Measurements from ENCODE around the gene CFAP74. TPM values are rescaled to one million over a fixed set of nuclear protein-coding genes. Genes with fewer than 3 reads are reported as not detected.

The CFAP74 gene
- total and polyA plus RNA-seq, 9 donors, result 0.05 to 8.0 (median 0.58) TPM; not detected in 1

DNA sequence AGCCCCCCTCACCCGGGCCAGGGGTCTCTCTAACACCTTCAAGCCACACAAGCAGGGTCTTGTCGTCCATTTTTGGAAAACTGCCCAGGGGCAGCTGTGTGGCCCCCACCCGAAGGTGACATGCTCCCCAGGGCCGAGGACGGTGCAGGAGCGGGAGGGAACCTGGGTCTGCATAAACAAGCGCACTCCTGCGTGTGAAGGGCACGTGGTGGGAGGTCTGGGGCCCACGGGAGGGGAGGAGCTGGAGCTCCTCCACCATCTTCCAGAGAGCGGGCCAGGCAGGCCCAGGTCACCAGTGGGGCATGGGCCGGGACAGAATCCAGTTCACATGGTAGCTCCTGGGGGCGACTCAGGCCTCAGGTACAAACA is 16.5 kb downstream of the CFAP74 start:
- intact Hi-C loops (cut with DNase I), result no loop called here
- Histone ChIP-seq H3K27me3 (no peaks in the 10 kb centered on the region), H3K4me1 (ENCODE audit: insufficient read depth) (peaks cover 9% of the 10 kb centered on the region), H3K27ac (no peak overlapping the region), H3K36me3 (no peaks in the 10 kb centered on the region), H3K4me3 (no peak overlapping the region), H3K9me3 (no peaks in the 10 kb centered on the region)
- no peak for DNase-seq
- TF ChIP-seq POLR2A (IDR thresholded peaks at IDR 0.05), result no peak
- TF ChIP-seq, protein P1, sequence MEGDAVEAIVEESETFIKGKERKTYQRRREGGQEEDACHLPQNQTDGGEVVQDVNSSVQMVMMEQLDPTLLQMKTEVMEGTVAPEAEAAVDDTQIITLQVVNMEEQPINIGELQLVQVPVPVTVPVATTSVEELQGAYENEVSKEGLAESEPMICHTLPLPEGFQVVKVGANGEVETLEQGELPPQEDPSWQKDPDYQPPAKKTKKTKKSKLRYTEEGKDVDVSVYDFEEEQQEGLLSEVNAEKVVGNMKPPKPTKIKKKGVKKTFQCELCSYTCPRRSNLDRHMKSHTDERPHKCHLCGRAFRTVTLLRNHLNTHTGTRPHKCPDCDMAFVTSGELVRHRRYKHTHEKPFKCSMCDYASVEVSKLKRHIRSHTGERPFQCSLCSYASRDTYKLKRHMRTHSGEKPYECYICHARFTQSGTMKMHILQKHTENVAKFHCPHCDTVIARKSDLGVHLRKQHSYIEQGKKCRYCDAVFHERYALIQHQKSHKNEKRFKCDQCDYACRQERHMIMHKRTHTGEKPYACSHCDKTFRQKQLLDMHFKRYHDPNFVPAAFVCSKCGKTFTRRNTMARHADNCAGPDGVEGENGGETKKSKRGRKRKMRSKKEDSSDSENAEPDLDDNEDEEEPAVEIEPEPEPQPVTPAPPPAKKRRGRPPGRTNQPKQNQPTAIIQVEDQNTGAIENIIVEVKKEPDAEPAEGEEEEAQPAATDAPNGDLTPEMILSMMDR (IDR thresholded peaks at IDR 0.05), result no peak
- TF ChIP-seq EP300 (IDR thresholded peaks at IDR 0.05), result no peak
- 74 to 78% (median 74%) methylated on average over 13 of the region's 13 CpGs for WGBS, 3 donors

DNA sequence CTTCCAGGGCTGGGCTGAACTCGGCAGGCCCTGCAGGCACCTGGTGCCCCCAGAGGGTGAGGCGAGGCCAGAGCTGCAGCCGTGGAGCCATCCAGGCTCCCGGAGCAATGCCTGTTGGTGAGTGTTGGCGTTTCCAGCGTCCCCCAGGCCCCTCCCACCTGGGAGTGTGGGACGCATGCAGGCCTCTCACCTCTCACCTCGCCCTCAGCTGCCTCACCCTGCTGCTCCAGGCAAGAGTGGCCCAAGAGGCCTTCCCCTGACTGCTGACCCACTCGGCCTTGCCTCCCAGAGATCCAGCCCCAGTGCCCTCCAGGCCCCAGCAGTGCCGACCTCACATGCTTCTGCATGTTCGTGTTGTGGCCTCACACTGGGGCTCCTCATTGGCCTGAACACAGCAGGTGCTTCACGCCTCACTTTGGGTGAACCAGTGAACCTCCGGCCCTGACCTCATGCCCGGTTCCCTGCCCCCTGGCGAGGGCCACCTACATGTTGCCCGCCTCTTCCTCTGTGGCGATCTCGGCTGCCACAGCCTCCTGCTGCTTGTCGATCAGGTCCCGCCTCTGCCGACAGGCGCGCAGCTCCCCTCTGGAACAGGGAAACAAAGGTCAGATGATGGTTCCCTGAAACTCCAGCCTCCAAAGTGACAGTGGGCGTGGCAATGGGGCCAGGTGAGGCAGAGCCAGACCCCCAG is 17.0 kb downstream of the CFAP74 start:
- peaks cover 9% of the 10 kb centered on the region for H3K4me1 ChIP-seq (ENCODE audit: insufficient read depth)
- no peaks in the 10 kb centered on the region for H3K27me3 ChIP-seq
- TF ChIP-seq EP300 (IDR thresholded peaks at IDR 0.05) (no peak), POLR2A (IDR thresholded peaks at IDR 0.05) (no peak)
- TF ChIP-seq, protein P1 (IDR thresholded peaks at IDR 0.05), result no peak
- H3K27ac ChIP-seq, result no peak overlapping the region
- no peak overlapping the region for H3K4me3 ChIP-seq
- H3K9me3 ChIP-seq, result no peaks in the 10 kb centered on the region
- 85 to 90% (median 86%) methylated on average over 22 to 24 of the region's 24 CpGs for WGBS, 3 donors
- intact Hi-C loops (cut with DNase I), result no loop called here
- no peak for DNase-seq
- H3K36me3 ChIP-seq, result no peaks in the 10 kb centered on the region

DNA sequence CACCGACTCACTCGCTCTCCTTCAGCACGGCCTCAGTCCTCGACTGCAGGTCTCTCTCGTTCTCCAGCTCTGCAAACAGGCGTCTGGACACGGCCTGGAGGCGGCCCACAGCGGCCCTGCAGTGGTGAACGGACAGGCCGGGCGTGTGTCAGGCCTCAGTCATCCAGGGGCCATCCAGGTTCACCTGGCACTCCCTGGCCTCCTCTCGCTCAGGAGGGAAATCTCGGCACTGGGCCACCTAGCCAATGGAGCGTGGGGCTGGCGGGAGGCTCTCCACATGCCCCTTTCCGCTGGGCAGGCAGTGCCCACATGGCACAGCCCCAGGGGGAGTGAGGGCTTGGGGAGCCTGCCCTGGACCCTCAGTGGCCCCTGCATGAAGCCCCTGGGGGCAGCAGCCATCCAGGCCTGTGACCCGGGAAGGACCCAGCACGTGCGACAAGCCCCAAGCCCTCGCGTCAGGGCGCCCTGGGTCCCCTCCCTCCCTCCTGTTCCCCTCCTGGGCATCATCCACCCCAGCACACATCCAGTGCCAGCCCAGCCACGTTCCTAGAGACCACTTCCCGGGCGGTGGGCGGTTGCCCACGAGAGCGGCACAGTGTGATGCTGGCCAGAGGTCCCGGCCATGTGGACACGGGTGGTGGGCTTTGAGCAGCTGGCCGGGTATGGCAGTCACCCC is 18.1 kb downstream of the CFAP74 start:
- H3K4me1 ChIP-seq (ENCODE audit: insufficient read depth), result peaks cover 9% of the 10 kb centered on the region
- TF ChIP-seq, protein P1 (IDR thresholded peaks at IDR 0.05), result no peak
- TF ChIP-seq POLR2A (IDR thresholded peaks at IDR 0.05) (no peak), EP300 (IDR thresholded peaks at IDR 0.05) (no peak)
- H3K27ac ChIP-seq, result no peak overlapping the region
- H3K9me3 ChIP-seq, result no peaks in the 10 kb centered on the region
- DNase-seq, result no peak
- no peaks in the 10 kb centered on the region for H3K27me3 ChIP-seq
- H3K4me3 ChIP-seq, result no peak overlapping the region
- intact Hi-C loops (cut with DNase I), result no loop called here
- H3K36me3 ChIP-seq, result no peaks in the 10 kb centered on the region
- 88 to 92% (median 90%) methylated on average over 27 to 32 of the region's 32 CpGs for WGBS, 3 donors

DNA sequence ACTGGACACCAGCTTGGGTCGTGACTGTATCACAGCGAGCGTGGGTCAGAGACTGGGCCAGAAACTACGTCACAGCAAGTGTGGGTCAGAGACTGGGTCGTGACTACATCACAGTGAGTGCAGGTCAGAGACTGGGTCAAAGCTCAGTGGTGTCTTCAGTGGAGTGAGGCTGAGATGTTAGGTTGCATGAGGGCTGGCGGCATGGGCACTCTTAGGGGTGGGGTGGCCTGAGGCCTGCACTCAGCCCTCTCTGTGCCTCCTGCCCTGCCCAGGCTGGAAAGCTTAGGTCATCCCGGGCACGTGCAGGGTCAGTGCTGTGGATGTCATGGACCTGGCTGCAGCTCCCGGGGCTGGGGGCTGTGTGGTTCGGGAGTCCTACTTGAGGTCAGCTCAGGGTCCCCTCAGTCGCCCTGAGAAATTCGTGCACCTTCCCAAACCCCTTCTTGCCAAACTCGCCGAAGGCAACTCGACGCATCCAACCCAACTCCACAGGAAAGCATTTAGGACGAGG is 19.0 kb downstream of the CFAP74 start:
- Histone ChIP-seq H3K9me3 (no peaks in the 10 kb centered on the region), H3K4me1 (ENCODE audit: insufficient read depth) (peaks cover 7% of the 10 kb centered on the region), H3K27ac (no peak overlapping the region), H3K36me3 (no peaks in the 10 kb centered on the region), H3K27me3 (no peaks in the 10 kb centered on the region), H3K4me3 (no peak overlapping the region)
- intact Hi-C loops (cut with DNase I), result no loop called here
- 75 to 90% (median 85%) methylated on average over 17 of the region's 17 CpGs for WGBS, 3 donors
- TF ChIP-seq POLR2A (IDR thresholded peaks at IDR 0.05) (no peak), EP300 (IDR thresholded peaks at IDR 0.05) (no peak)
- TF ChIP-seq, protein P1 (IDR thresholded peaks at IDR 0.05), result no peak
- DNase-seq, result no peak
